HEK293 (cell line): ENCODE results near the gene TNS4.

Experiments used
- CTCF ChIA-PET: fragments of 350-600 bp; formaldehyde crosslinking; extraction: SDS; loops from one replicate; lab custom pipeline; 2021; ENCODE audit warnings: antibody characterized with exemption; lab: Yijun Ruan, JAX
- POLR2A ChIA-PET: fragments of 300-600 bp; formaldehyde crosslinking; extraction: SDS; loops from one replicate; lab custom pipeline; 2020; ENCODE audit warnings: antibody characterized with exemption, inconsistent platforms; lab: Yijun Ruan, JAX
- H3K27ac ChIP-seq: fragments of 200-500 bp; sonication (Bioruptor generic); 2 replicates; pipeline ENCODE4 v1.5.1; 2014; ENCODE audit warnings: low read depth, low read length, control low read depth, inconsistent platforms; ENCODE audit errors: extremely low read depth
- H3K36me3 ChIP-seq, 2 experiments: fragments of 200-500 bp in 1 of 2; sonication (Bioruptor generic) in 1 of 2; 1 replicate in 1 of 2; 2 replicates in 1 of 2; pipeline ENCODE4 v1.5.1; 2014 to 2017; ENCODE audit warnings: inconsistent platforms in 2 of 2, low read length in 2 of 2; ENCODE audit not compliant: control insufficient read depth in 2 of 2, insufficient read depth in 1 of 2
- H3K4me1 ChIP-seq: fragments of 200-500 bp; sonication (Bioruptor generic); 2 replicates; pipeline ENCODE4 v1.5.1; 2014; ENCODE audit warnings: mild to moderate bottlenecking, low read length, inconsistent platforms; ENCODE audit not compliant: control insufficient read depth, insufficient read depth
- H3K4me3 ChIP-seq: 2 replicates; pipeline ENCODE4 v1.5.1; 2011; ENCODE audit warnings: low read depth, mild to moderate bottlenecking, control low read depth, low read length, moderate library complexity
- H3K9me3 ChIP-seq: fragments of 200-500 bp; sonication (Bioruptor generic); 2 replicates; pipeline ENCODE4 v1.5.1; 2014; ENCODE audit warnings: low read depth, low read length, inconsistent platforms; ENCODE audit not compliant: control insufficient read depth, insufficient read depth
- FEZF1 ChIP-seq: fragments of 450-650 bp; formaldehyde crosslinking; IDR thresholded peaks from 2 replicates; pipeline ENCODE4 v1.5.1; 2016; ENCODE audit warnings: missing biosample characterization, missing genetic modification characterization
- GLIS1 ChIP-seq: fragments of 450-650 bp; formaldehyde crosslinking; IDR thresholded peaks from 2 replicates; pipeline ENCODE4 v1.5.1; 2016; ENCODE audit warnings: missing biosample characterization, missing genetic modification characterization
- HOXD13 ChIP-seq: sonication (generic); formaldehyde crosslinking; IDR thresholded peaks from 2 replicates; pipeline ENCODE4 v1.8.0; 2022; ENCODE audit warnings: missing genetic modification reagents, borderline replicate concordance
- SCRT2 ChIP-seq: fragments of 450-650 bp; formaldehyde crosslinking; IDR thresholded peaks from 2 replicates; pipeline ENCODE4 v1.5.1; 2016; ENCODE audit warnings: missing biosample characterization, missing genetic modification characterization
- SETDB1 ChIP-seq: IDR thresholded peaks from one replicate; pipeline ENCODE4 v1.6.1; 2017; ENCODE audit warnings: mild to moderate bottlenecking, low read length, moderate library complexity, mixed read lengths; ENCODE audit not compliant: insufficient read length
- TCF7L2 ChIP-seq: IDR thresholded peaks from 2 replicates; pipeline ENCODE4 v1.6.1; 2011; ENCODE audit warnings: low read depth, mild to moderate bottlenecking, inconsistent platforms, low read length, moderate library complexity, borderline replicate concordance
- ZNF140 ChIP-seq: fragments of 450-650 bp; formaldehyde crosslinking; IDR thresholded peaks from 2 replicates; pipeline ENCODE4 v1.5.1; 2016; ENCODE audit warnings: missing biosample characterization, missing genetic modification characterization
- ZNF155 ChIP-seq: fragments of 450-650 bp; formaldehyde crosslinking; IDR thresholded peaks from 2 replicates; pipeline ENCODE4 v1.5.1; 2016; ENCODE audit warnings: missing biosample characterization, missing genetic modification characterization
- ZNF175 ChIP-seq: fragments of 450-650 bp; formaldehyde crosslinking; IDR thresholded peaks from 2 replicates; pipeline ENCODE4 v1.5.1; 2016; ENCODE audit warnings: missing biosample characterization, missing genetic modification characterization
- ZNF292 ChIP-seq: fragments of 450-650 bp; formaldehyde crosslinking; IDR thresholded peaks from 2 replicates; pipeline ENCODE4 v1.5.1; 2016; ENCODE audit warnings: low read depth, missing biosample characterization, missing genetic modification characterization, borderline replicate concordance
- ZNF501 ChIP-seq: fragments of 450-650 bp; formaldehyde crosslinking; IDR thresholded peaks from 2 replicates; pipeline ENCODE4 v1.5.1; 2016; ENCODE audit warnings: missing biosample characterization, missing genetic modification characterization
- ZNF530 ChIP-seq: fragments of 450-650 bp; formaldehyde crosslinking; IDR thresholded peaks from 2 replicates; pipeline ENCODE4 v1.5.1; 2016; ENCODE audit warnings: low read depth, missing biosample characterization, missing genetic modification characterization
- ZNF560 ChIP-seq: fragments of 450-650 bp; formaldehyde crosslinking; IDR thresholded peaks from 2 replicates; pipeline ENCODE4 v1.5.1; 2017; ENCODE audit warnings: missing biosample characterization, missing genetic modification characterization, borderline replicate concordance
- ZNF664 ChIP-seq: fragments of 450-650 bp; formaldehyde crosslinking; IDR thresholded peaks from 2 replicates; pipeline ENCODE4 v1.5.1; 2016; ENCODE audit warnings: missing biosample characterization, missing genetic modification characterization
- ZNF670 ChIP-seq: fragments of 450-650 bp; formaldehyde crosslinking; IDR thresholded peaks from 2 replicates; pipeline ENCODE4 v1.5.1; 2016; ENCODE audit warnings: missing biosample characterization, missing genetic modification characterization, low read depth
- ZNF707 ChIP-seq: fragments of 450-650 bp; formaldehyde crosslinking; IDR thresholded peaks from 2 replicates; pipeline ENCODE4 v1.5.1; 2016; ENCODE audit warnings: missing biosample characterization, missing genetic modification characterization
- ZNF792 ChIP-seq: fragments of 450-650 bp; formaldehyde crosslinking; IDR thresholded peaks from 2 replicates; pipeline ENCODE4 v1.5.1; 2016; ENCODE audit warnings: missing biosample characterization, missing genetic modification characterization
- ZSCAN16 ChIP-seq: fragments of 450-650 bp; formaldehyde crosslinking; IDR thresholded peaks from 2 replicates; pipeline ENCODE4 v1.5.1; 2016; ENCODE audit warnings: missing biosample characterization, missing genetic modification characterization
- TF ChIP-seq, protein P1 (sequence below): fragments of 450-650 bp; formaldehyde crosslinking; IDR thresholded peaks from 2 replicates; pipeline ENCODE4; 2016; ENCODE audit warnings: missing biosample characterization, missing genetic modification characterization
- TF ChIP-seq, protein P2 (sequence below): fragments of 450-650 bp; formaldehyde crosslinking; IDR thresholded peaks from 2 replicates; pipeline ENCODE4 v1.5.1; 2017; ENCODE audit warnings: missing biosample characterization, mild to moderate bottlenecking, missing genetic modification characterization, moderate library complexity
- TF ChIP-seq, protein P3 (sequence below): fragments of 450-650 bp; formaldehyde crosslinking; IDR thresholded peaks from 2 replicates; pipeline ENCODE4 v1.5.1; 2017; ENCODE audit warnings: missing biosample characterization, missing genetic modification characterization
- TF ChIP-seq, protein P4 (sequence below): fragments of 450-650 bp; IDR thresholded peaks from 2 replicates; pipeline ENCODE4 v1.5.1; 2018; ENCODE audit warnings: missing biosample characterization, mild to moderate bottlenecking, missing genetic modification characterization

Gene TNS4

DNA sequence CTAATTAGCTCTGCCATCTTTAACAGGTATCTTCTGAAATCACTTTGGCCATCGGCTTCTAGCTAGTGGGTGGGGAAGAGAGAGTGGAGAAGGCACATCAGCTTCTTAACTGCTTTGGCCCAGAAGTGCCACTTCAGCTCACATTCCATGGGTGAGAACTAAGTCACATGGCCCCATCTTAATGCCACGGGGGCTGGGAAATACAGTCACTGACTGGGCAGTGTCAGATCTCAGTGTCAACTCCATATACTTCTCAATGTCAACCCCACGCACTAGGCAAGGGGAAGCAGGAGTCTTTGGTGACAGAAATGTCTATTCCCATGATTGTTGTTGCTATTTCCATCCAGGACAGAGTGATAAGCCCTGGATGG lies 34.5 kb upstream of the TNS4 start:
- ChIA-PET POLR2A (interaction anchor here (1.8 kb wide), 1 partner anchor 118 kb away, joined by 8 read pairs; the partner anchor contains the start of gene TOP2A), CTCF (interaction anchor here (0.8 to 12.0 kb wide), 15 partner anchors 11 to 233 kb away, joined by 3 to 194 read pairs (median 31); partner anchors contain the start of genes CCR7, GJD3, IGFBP4 and TOP2A)
- Histone ChIP-seq H3K9me3 (no peaks in the 10 kb centered on the region), H3K36me3 (no peaks in the 10 kb centered on the region), H3K4me1 (no peaks in the 10 kb centered on the region), H3K4me3 (no peak overlapping the region), H3K27ac (no peak overlapping the region)
- no peak for TF ChIP-seq ZNF140
- no peak for TF ChIP-seq ZNF155 (tag by site-specific recombination)
- TF ChIP-seq HOXD13 (CRISPR knock-in tag), result no peak
- TF ChIP-seq, protein P1, sequence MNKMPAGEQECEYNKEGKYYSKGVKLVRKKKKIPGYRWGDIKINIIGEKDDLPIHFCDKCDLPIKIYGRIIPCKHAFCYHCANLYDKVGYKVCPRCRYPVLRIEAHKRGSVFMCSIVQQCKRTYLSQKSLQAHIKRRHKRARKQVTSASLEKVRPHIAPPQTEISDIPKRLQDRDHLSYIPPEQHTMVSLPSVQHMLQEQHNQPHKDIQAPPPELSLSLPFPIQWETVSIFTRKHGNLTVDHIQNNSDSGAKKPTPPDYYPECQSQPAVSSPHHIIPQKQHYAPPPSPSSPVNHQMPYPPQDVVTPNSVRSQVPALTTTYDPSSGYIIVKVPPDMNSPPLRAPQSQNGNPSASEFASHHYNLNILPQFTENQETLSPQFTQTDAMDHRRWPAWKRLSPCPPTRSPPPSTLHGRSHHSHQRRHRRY (tag by site-specific recombination), result no peak
- TF ChIP-seq GLIS1 (tag by site-specific recombination), result no peak
- TF ChIP-seq SCRT2 (tag by site-specific recombination), result no peak
- no peak for TF ChIP-seq SETDB1
- no peak for TF ChIP-seq FEZF1 (tag by site-specific recombination)
- no peak for TF ChIP-seq ZNF792 (tag by site-specific recombination)
- TF ChIP-seq ZNF560 (tag by site-specific recombination), result no peak
- TF ChIP-seq ZSCAN16, result no peak
- TF ChIP-seq, protein P2, sequence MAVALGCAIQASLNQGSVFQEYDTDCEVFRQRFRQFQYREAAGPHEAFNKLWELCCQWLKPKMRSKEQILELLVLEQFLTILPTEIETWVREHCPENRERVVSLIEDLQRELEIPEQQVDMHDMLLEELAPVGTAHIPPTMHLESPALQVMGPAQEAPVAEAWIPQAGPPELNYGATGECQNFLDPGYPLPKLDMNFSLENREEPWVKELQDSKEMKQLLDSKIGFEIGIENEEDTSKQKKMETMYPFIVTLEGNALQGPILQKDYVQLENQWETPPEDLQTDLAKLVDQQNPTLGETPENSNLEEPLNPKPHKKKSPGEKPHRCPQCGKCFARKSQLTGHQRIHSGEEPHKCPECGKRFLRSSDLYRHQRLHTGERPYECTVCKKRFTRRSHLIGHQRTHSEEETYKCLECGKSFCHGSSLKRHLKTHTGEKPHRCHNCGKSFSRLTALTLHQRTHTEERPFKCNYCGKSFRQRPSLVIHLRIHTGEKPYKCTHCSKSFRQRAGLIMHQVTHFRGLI, result no peak
- no peak for TF ChIP-seq ZNF670 (tag by site-specific recombination)
- no peak for TF ChIP-seq ZNF707 (tag by site-specific recombination)
- TF ChIP-seq ZNF501 (tag by site-specific recombination), result no peak
- no peak for TF ChIP-seq ZNF530 (tag by site-specific recombination)
- TF ChIP-seq, protein P3, sequence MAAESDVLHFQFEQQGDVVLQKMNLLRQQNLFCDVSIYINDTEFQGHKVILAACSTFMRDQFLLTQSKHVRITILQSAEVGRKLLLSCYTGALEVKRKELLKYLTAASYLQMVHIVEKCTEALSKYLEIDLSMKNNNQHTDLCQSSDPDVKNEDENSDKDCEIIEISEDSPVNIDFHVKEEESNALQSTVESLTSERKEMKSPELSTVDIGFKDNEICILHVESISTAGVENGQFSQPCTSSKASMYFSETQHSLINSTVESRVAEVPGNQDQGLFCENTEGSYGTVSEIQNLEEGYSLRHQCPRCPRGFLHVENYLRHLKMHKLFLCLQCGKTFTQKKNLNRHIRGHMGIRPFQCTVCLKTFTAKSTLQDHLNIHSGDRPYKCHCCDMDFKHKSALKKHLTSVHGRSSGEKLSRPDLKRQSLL (tag by site-specific recombination), result no peak
- no peak for TF ChIP-seq ZNF292

DNA sequence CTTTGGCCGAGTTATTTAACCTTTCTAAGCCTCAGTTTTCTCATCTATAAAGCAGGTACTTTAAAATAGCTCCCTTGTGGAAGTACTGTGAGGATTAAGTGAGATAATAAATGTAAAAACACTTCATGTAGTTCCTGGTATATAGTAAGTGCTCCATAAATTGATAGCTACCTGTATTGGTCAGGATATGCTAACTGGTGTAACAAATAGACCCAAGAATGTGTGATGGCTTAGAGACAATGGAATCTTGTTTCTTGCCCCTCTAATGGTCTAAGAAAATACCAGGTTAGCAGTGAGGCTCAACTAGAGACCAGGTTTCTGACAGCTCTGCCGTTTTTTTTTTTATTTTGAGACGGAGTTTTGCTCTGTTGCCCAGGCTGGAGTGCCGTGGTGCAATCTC lies 34.0 kb upstream of the TNS4 start:
- Histone ChIP-seq H3K9me3 (no peaks in the 10 kb centered on the region), H3K4me1 (no peaks in the 10 kb centered on the region), H3K4me3 (no peak overlapping the region), H3K36me3 (no peaks in the 10 kb centered on the region), H3K27ac (no peak overlapping the region)
- ChIA-PET POLR2A (interaction anchor here (1.1 to 1.8 kb wide), 2 partner anchors 118 to 177 kb away, joined by 4 to 8 read pairs; partner anchors contain the start of gene TOP2A), CTCF (interaction anchor here (0.6 to 12.0 kb wide), 20 partner anchors 11 to 1118 kb away, joined by 3 to 194 read pairs (median 18); partner anchors contain the start of genes CCR7, GJD3, IGFBP4 and TOP2A)
- TF ChIP-seq TCF7L2 (no peak), ZNF175 (no peak), ZNF664 (tag by site-specific recombination) (peak; percentile 57; the same call in 1 of the 2 replicates)
- TF ChIP-seq, protein P4, sequence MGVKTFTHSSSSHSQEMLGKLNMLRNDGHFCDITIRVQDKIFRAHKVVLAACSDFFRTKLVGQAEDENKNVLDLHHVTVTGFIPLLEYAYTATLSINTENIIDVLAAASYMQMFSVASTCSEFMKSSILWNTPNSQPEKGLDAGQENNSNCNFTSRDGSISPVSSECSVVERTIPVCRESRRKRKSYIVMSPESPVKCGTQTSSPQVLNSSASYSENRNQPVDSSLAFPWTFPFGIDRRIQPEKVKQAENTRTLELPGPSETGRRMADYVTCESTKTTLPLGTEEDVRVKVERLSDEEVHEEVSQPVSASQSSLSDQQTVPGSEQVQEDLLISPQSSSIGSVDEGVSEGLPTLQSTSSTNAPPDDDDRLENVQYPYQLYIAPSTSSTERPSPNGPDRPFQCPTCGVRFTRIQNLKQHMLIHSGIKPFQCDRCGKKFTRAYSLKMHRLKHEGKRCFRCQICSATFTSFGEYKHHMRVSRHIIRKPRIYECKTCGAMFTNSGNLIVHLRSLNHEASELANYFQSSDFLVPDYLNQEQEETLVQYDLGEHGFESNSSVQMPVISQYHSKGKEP (tag by site-specific recombination), result no peak
